Measurements from ENCODE around the gene SEMA3D. TPM values are rescaled to one million over a fixed set of nuclear protein-coding genes. Genes with fewer than 3 reads are reported as not detected.

Gene SEMA3D
- total and polyA plus RNA-seq, 2 of the 13 experiments (the other 11 are each of a cell fraction or from before 2014, with no cell fraction given) = 0.07 TPM; not detected in 1

DNA sequence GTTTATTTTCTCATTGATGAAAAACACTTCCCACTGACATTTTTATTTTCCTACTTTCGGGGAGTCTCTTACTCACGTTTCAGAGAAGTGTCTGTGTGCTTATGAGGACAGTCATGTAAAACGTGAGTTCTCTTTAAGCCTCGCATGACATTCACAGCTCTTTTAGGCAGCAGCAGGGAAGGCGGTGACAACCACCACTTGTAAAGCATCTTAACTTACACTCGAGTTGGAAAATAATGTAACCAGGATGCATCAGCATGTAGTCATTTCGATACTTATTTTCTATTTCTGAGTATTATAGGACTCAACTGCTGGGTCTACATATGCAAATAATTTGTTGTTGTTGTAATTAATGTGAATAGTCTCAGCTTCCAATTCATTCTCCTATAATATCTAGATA, 153.6 kb downstream of the SEMA3D start (continued):
- TF ChIP-seq, protein P1, sequence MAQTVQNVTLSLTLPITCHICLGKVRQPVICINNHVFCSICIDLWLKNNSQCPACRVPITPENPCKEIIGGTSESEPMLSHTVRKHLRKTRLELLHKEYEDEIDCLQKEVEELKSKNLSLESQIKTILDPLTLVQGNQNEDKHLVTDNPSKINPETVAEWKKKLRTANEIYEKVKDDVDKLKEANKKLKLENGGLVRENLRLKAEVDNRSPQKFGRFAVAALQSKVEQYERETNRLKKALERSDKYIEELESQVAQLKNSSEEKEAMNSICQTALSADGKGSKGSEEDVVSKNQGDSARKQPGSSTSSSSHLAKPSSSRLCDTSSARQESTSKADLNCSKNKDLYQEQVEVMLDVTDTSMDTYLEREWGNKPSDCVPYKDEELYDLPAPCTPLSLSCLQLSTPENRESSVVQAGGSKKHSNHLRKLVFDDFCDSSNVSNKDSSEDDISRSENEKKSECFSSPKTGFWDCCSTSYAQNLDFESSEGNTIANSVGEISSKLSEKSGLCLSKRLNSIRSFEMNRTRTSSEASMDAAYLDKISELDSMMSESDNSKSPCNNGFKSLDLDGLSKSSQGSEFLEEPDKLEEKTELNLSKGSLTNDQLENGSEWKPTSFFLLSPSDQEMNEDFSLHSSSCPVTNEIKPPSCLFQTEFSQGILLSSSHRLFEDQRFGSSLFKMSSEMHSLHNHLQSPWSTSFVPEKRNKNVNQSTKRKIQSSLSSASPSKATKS (CRISPR knock-in tag; IDR thresholded peaks at IDR 0.05) = no peak
- TF ChIP-seq, protein P2, sequence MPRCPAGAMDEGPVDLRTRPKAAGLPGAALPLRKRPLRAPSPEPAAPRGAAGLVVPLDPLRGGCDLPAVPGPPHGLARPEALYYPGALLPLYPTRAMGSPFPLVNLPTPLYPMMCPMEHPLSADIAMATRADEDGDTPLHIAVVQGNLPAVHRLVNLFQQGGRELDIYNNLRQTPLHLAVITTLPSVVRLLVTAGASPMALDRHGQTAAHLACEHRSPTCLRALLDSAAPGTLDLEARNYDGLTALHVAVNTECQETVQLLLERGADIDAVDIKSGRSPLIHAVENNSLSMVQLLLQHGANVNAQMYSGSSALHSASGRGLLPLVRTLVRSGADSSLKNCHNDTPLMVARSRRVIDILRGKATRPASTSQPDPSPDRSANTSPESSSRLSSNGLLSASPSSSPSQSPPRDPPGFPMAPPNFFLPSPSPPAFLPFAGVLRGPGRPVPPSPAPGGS (CRISPR knock-in tag; IDR thresholded peaks at IDR 0.05) = no peak

DNA sequence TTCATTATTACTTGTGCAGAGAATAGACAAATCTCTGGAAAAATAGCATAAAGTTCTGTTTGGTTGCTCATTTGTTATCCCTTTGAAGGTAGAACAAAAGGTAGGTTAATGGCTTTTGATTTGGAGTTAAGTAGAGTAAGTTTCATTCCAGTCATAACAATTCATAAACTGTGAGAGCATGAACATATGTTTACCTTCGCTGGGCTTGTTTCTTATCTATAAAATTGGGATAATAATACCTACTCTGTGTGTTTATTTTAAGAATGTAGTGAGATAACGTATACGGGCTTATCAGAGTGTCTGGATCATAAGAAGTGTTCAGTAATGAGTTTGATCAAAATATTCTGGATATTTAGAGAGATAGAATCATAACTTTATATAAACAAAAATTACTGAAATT, 155.4 kb downstream of the SEMA3D start:
- in situ Hi-C loops (cut with HindIII; ENCODE audit: extremely low pct_ligation_motif_present, low pct_unique_long_range_greater_than_20kb) (loop anchor here (10.0 kb wide), 2 partner anchors 723 to 823 kb away; no protein-coding TSS in a partner anchor), intact Hi-C loops (cut with micrococcal nuclease; ENCODE audit: unreplicated experiment) (loop anchor here (2.0 to 5.0 kb wide), 3 partner anchors 719 to 819 kb away; no protein-coding TSS in a partner anchor)
- Histone ChIP-seq H2AFZ (ENCODE audit: low read length) (no peak overlapping the region), H3K4me2 (ENCODE audit: low read depth, low read length) (no peak overlapping the region), H3K36me3 (replicated peaks in 1 of 2; ENCODE audit: control insufficient read depth in 1 of 2, insufficient read depth in 2 of 2, low read length in 2 of 2) (no peaks in the 10 kb centered on the region), H4K20me1 (ENCODE audit: insufficient read depth, low read length) (no peaks in the 10 kb centered on the region), H3K9ac (ENCODE audit: insufficient read depth, low read depth, low read length) (no peak overlapping the region), H3K4me3 (replicated peaks in 1 of 3; ENCODE audit: insufficient read depth in 1 of 3, low read depth in 2 of 3, low read length in 3 of 3) (no peak overlapping the region), H3K79me2 (ENCODE audit: insufficient read depth, low read length) (no peaks in the 10 kb centered on the region), H3K27me3 (ENCODE audit: control insufficient read depth in 1 of 2, insufficient read depth in 2 of 2, low read length in 2 of 2) (no peaks in the 10 kb centered on the region; a peak in 1 of 5 replicates), H3K27ac (ENCODE audit: extremely low read length, insufficient read depth, low read length) (no peak overlapping the region), H3K9me3 (ENCODE audit: low read length) (no peaks in the 10 kb centered on the region), H3K4me1 (ENCODE audit: insufficient read depth, low read length) (no peaks in the 10 kb centered on the region)
- CTCF ChIA-PET (ENCODE audit: low intra/inter-chr PET ratio, low total read pairs) = interaction anchor here (1.2 kb wide), 1 partner anchor 719 kb away, joined by 3 read pairs; no protein-coding TSS in a partner anchor
- ATAC-seq (no peak), DNase-seq (ENCODE audit: low spot score) (no peak), FAIRE-seq (no peak)
- 5% methylated on average over 3 of the region's 3 CpGs for WGBS (ENCODE audit: low lambda C conversion rate)
- no TSS peak for BruUV-seq (replicated peaks)
- no peak for TF ChIP-seq ZNF737 (CRISPR knock-in tag; IDR thresholded peaks at IDR 0.05; ENCODE audit: borderline replicate concordance)
- TF ChIP-seq ZNF160 (CRISPR knock-in tag; IDR thresholded peaks at IDR 0.05) = no peak
- no peak for TF ChIP-seq ASH2L (IDR thresholded peaks at IDR 0.05; ENCODE audit: insufficient read length, low read depth, low read length)
- TF ChIP-seq, protein P3, sequence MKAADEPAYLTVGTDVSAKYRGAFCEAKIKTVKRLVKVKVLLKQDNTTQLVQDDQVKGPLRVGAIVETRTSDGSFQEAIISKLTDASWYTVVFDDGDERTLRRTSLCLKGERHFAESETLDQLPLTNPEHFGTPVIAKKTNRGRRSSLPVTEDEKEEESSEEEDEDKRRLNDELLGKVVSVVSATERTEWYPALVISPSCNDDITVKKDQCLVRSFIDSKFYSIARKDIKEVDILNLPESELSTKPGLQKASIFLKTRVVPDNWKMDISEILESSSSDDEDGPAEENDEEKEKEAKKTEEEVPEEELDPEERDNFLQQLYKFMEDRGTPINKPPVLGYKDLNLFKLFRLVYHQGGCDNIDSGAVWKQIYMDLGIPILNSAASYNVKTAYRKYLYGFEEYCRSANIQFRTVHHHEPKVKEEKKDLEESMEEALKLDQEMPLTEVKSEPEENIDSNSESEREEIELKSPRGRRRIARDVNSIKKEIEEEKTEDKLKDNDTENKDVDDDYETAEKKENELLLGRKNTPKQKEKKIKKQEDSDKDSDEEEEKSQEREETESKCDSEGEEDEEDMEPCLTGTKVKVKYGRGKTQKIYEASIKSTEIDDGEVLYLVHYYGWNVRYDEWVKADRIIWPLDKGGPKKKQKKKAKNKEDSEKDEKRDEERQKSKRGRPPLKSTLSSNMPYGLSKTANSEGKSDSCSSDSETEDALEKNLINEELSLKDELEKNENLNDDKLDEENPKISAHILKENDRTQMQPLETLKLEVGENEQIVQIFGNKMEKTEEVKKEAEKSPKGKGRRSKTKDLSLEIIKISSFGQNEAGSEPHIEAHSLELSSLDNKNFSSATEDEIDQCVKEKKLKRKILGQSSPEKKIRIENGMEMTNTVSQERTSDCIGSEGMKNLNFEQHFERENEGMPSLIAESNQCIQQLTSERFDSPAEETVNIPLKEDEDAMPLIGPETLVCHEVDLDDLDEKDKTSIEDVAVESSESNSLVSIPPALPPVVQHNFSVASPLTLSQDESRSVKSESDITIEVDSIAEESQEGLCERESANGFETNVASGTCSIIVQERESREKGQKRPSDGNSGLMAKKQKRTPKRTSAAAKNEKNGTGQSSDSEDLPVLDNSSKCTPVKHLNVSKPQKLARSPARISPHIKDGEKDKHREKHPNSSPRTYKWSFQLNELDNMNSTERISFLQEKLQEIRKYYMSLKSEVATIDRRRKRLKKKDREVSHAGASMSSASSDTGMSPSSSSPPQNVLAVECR (CRISPR knock-in tag; IDR thresholded peaks at IDR 0.05; ENCODE audit: borderline replicate concordance) = no peak
- TF ChIP-seq, protein P4, sequence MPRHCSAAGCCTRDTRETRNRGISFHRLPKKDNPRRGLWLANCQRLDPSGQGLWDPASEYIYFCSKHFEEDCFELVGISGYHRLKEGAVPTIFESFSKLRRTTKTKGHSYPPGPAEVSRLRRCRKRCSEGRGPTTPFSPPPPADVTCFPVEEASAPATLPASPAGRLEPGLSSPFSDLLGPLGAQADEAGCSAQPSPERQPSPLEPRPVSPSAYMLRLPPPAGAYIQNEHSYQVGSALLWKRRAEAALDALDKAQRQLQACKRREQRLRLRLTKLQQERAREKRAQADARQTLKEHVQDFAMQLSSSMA (CRISPR knock-in tag; IDR thresholded peaks at IDR 0.05) = no peak
- TF ChIP-seq XBP1 (CRISPR knock-in tag; IDR thresholded peaks at IDR 0.05) = no peak
- POLR2A ChIA-PET = no interaction called here
